ENCODE results near the gene LRP1.
A peak's percentile ranks its signal among the peaks of the same experiment; 100 is the strongest.

DNA sequence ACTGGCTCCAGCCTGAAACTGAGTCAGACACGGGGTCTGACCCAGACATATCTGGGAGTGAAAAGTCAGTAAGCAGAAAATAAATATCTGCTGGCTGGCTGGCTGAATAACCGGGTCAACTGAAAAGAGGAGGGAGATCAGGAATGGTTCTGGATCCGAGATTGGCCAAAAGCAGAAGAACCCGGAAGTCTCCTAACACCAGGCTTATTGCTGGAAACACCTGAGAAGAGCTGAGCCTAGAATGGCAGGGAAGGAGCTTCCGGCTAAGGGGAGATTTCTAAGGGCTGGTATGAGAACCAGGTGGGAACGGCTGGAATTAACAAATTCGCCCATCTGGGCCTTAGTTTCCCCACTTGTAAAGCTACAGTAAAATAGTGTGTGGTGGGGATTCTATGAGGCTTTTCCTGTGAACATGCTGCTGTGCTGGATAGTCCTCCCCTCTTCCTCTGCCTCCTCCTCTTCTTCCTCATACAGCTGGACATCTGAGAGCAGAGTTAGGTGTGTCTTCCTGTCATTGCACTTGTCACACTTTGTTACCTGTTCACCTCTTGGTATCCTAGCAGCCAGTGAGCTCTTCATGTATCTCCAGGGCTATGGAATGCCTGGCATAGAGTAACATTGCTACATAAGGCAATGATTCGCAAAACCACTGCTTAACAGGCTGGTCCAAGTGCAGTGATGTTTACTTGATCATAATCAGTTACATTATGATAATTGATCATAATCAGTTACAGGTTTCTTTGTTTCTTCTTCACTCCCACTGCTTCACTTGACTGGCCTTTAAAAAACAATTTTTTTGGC, 99.2 kb downstream of the LRP1 start:
- TF ChIP-seq BHLHE40 (IDR thresholded peaks at IDR 0.05; ENCODE audit: low read depth, low read length) (no peak), CTCF (conservative IDR thresholded peaks at IDR 0.05; ENCODE audit: low read depth, low read length) (no peak), CEBPB (IDR thresholded peaks at IDR 0.05; ENCODE audit: low read depth, low read length) (peak; percentile 66)

All from IMR-90 (cell line).